GM19467 (cell line): Measurements from ENCODE around the gene GALNT17.
"Not testable (repeated sequence)": the region's sequence is repeated elsewhere in the genome, so short reads cannot be mapped to it uniquely, and the experiment has no call there.

Experiments used
- ATAC-seq: cut with Tn5 transposase; IDR thresholded peaks from one replicate; pipeline ENCODE4 v1.9.1; 2021; ENCODE audit warnings: mild to moderate bottlenecking, moderate library complexity; ENCODE audit not compliant: unreplicated experiment

The GALNT17 gene

DNA sequence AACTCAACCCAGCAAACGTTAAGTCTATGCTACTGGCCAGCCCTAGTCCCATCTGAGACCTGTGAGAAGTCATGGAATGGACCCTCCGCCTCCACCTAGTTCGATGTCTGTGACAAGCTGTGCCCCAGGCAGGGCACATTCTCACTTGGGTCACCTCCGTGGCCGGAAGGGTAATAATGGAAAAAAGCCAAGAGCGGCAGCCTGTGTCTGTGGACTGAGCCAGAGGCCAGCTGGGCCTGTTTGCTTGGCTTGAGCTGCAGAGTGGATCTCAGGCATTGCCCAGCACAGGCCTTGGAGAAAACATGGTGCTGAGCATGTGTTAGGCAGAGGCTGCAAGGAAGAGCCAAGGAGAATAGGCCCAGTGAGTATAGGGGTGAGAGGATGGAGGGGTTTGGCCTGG is 97.8 kb downstream of the GALNT17 start:
- ATAC-seq, result no peak

DNA sequence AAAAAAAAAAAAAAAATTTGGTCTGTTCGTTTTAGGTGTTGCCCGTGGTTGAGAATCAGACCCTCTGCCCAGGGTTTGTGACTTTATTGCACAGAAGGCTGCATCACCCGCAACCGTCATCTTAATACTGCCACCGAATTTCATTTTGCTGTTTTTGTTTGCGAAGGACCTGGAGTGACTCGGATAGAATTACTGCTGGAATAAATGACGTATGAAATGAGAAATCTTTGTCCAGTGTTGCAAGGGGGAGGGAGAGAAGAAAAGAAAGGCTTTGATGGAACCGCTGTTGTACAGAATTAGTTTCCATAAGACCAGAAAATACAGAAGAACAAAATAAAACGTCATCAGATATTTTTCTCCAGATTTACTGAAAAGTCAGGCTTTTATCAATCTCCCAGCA is 103.3 kb downstream of the GALNT17 start:
- no peak for ATAC-seq

DNA sequence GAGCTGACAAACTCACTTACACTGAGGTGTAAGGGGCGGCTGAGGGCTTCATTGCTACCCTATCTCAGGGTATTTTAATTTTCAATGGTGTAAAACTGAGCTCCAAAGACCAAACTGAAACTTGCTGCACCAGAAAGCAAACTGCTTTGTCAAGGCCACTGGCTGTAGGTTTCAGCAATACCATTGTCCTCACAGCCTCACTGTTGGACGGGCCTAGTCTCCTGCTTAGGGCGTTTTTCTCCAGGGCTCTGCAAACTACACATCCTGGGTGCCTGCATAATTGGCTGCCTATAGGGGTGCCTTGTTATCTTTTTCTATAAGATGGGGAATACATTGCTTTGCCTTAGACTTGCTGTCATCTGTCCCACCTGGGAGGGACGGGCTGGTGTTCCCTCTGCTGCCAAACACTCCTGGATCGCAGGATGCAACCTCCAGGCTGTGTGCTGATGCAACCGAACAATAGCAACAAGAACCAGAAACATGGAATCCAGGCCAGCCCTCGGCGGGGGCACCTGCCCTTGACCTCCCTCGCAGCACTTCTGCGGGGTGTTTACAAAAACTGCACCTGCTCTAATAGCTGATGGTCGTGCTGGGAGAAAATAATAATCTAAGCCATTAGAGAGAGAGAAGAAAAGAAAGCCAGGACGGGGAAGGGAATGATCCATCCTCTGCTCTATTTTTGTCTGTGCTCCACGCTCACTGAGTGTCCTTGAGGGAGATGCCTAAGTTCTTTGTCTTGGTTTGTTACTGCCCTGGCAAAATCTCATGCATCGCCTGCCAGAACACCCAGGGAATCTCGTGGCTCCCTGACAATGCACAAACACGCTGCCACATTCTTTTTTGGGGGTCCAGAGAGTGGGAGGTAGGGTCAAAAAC is 104.5 kb downstream of the GALNT17 start:
- ATAC-seq, result no peak

DNA sequence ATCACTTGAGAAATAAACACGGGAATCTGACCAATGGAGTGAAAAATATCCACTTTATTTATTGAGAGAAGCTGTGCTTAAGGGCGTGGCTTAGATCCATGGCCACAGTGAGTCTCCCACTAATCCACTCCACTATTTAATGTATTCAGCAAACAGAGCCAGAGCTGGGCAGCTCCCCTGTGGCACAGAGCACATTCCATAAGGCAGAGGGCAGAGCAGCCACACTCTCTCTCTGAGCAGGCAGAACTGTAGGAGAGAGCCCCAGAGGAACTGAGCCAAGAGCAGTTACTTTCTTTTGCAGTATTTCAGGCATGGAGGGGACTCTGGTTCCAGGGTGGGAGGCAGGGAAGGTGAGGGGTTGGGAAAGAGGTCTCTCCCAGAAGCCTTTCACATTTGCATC is 106.0 kb downstream of the GALNT17 start:
- no peak for ATAC-seq

DNA sequence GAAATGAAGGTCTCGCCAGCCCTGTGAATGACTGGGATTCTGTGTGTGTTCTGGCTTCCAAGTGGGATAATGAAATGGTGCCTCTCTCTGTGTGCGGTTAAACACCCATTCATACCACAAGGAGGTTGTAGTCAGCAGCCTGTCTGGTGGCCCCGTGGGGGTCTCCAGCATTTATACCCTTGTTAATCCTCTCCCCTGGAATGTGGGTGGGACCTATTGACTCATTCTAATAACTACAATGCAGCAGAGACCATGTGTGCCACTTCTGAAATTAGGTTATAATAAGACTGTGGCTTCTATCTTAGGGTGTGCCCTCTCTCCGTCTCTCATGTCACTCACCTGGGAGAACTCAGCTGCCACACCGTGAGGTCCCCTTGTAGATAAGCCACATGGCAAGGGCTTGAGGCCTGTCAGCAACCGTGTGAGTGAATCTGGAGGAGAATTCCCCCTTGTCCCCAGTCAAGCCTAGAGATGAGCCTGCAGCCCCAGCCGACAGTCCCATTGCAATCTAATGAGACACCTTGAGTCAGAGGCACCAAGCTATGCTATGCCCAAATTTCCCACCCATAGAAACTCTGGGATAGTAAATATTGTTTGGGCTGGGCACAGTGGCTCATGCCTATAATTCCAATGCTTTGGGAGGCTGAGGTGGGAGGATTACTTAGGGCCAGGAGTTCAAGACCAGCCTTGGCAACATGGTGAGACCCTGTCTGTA is 106.8 kb downstream of the GALNT17 start:
- no peak for ATAC-seq

DNA sequence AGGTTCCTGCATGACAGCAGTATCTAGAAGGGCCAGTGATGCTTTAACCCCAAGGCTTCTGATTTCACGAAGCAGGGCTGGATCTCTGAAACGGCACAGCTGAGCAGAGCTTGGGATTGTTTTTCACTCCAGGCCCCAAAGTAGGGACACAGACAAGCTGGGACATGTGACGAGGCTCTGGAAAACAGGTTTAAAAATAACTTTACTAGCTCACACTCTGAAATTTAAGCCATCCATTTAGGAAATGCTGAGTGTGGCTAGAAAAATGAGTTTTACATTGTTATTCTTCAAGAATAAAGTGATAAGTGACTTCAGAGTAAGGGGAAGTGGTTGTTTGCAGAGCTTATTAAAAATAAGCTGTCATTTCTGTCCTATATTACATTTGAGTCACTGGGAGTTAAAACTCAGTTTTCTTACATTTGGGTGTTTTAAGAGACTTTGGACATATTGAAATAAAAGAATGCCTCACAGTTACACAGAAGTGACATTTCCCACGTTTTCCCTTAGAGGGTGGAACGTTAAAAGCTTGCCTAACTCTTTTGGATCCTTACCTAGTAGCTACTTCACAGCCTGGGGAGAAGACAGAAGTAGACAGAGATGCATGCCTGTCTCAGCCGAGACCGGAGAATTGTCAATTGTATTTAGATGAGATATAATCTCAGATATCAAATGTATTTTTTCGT is 107.8 kb downstream of the GALNT17 start:
- no peak for ATAC-seq

DNA sequence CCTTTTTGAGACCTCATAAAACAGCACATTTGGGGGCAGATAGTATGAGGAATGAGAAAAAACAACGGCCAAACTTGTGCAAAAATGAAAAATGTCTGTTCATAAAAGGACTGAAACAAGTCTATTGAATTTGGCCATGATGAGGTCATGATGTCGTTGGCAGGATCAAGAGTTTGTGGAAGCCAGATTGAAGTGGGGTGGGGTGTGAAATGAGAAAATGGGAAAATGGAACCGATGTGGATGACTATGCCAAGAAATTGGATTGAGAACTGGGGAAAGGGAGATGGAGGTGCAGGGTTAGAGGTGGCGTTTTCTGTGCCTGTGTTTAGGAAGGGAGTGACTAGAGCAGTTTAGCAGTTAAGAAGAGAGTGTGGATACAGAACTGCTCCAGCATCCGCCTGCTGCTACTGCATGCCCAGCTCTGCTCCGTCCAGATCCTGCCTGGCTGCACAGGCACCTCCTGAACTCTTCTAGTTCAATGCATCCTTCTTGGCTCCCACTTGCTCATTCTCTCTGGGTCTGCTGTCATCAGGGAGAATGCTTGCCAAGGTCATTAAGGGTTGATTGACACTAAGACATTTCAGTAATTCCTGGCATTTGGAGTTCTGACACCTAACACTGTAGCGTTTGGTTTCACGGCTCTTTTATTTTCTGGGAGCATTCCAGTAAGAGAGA is 111.9 kb downstream of the GALNT17 start:
- ATAC-seq, result no peak

DNA sequence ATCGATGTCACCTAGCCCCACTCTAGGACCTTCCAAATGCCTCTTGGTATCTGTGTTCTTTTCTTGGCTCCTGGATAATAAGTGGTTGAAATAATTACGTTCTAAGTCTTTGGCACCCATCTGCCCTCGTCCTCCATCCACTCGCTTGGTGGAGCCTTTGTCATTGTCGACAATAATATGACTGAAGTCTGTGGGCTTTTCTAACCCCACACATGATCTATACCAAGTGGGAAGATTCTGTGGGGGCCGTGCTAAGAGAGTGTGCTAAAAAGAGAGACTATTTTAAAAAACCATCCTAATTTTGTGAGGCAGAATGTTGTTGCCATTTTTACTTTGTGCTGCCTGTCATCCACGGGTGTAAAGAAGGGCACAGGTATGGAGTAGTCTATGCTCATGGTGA is 113.1 kb downstream of the GALNT17 start:
- ATAC-seq, result no peak

DNA sequence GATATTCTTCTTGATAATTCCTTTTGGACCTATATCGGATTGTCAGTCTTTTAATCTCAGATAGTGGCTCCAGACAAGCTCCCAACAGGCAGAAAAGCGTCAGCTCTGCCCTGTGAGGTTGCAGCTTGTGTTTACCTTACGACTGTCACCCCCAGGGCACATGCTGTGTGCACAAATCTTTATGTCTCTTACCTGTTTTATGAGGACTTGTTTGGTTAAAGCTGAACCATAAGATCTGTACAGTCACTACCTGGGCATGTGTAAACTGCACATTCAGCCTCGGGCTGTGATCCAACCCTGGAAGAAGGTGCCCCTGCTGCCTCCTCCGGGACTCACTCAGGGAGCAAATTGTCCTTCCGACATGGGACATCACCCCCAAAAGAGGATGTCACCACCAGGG is 119.8 kb downstream of the GALNT17 start:
- ATAC-seq, result no peak

DNA sequence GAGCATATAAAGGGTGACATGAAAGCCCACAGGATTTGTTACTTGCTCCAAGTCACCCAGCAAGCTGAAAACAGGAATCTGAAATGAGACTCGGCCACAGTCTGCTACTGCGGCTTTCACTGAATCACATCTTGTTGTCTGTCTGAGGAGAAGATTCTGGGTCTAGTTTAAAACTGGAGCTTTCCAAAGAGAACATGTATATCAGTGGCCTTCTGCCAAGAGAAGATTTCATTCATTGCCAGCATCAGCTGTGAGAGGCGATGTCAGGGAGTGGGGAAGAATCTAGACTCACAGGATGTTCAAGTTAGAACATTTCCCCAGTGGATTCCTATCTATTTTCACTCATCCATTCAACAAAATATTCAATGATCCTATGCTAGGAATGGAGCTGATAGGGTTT is 122.8 kb downstream of the GALNT17 start:
- no peak for ATAC-seq

DNA sequence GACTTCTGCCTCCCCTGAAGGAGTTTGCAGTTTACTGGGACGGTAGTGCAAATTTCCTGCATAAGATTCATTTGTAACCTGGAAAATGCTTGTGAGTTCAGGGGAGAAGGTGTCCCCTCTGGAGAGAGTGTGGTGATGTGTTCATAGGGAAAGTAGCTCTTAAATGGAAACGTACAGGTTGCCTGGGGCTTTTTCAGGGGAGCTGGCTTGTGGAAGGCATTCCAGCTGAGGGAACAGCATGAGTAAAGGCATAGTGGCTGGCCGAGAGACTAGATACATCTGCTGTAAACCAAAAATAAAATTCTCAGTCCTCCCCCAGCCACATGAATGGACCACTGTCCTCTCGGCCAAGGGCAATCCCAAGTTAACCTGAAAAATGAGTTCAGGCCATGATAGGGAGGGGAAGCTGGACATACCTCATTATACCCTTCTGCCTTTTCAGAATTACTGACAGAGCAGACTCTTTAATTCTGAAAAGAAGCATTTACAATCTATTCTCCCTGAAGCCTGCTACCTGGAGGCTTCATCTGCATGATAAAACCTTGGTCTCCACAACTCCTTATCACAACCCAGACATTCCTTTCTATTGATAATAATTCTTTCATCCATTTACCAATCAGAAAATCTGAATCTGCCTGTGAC is 123.7 kb downstream of the GALNT17 start:
- ATAC-seq, result no peak

DNA sequence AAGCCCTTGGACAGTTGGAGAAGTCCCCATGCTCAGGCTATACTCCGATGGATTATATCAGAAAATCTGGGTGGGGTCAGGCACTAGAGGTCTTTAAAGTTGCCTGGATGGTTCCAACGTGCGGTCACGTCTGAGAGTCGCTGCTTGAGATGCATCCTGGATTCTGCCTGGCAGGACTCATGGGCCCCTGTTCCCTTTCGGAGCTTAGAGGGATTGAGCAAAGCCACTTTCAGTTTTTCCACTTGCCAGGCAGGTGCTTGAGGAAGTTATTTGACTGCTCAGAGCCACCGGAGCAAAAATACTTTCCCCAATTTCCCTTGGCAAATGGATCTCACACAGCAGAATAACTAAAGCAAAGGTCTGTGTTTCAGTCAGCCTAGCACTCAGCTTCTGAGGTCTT is 129.1 kb downstream of the GALNT17 start:
- ATAC-seq, result no peak

DNA sequence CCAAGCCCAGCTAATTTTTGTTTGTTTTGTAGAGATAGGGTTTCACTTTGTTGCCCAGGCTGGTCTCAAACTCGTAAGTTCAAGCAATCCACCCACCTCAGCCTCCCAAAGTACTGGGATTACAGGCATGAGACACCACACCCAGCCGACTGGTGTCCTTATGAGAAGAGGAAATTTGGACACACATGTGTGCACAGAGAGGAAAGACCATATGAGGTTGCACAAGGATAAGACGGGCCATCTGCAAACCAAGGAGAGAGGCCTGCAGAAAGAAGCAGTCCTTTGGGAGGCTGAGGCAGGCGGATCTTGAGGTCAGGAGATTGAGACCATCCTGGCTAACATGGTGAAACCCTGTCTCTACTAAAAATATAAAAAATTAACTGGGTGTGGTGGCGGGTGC is 130.9 kb downstream of the GALNT17 start:
- ATAC-seq, result not testable (repeated sequence)

DNA sequence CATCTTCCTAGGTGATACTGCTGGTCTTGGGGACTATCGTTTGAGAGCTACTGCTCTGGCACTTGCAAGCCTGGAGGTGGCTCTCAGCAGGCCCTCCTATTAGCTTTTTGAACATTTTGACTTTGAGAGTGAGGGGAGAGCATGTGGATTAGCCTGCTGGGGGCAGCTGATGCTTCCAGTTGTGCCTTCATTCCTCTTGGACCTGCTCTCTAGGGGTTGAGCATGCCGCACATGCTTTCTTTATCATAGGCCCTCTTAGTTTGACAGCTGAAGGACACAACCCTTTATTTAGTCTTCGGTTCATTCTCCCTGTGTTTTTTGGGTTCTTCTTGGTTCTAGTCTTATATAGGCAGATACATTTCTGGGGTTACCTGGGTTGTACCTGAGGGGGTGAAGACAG is 132.1 kb downstream of the GALNT17 start:
- no peak for ATAC-seq

DNA sequence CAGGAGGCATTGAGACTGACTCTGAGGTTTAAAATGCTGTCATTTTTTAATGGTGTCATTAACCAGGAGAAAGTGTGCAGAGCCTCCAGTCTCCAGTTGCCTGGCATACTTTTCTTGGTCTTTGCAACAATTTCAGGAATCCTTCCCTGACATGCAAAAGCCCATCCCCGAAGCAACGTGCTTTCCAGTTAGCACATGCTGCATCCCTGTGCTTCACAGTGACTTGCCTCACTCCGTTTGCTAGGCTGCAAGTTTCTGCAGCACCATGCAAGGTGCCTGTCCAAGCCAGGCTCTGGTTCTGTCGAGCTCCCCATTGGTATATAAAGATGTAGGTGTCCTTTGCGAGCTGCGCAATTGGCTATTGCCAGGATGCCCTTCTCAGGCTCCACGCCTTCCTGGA is 135.0 kb downstream of the GALNT17 start:
- no peak for ATAC-seq

DNA sequence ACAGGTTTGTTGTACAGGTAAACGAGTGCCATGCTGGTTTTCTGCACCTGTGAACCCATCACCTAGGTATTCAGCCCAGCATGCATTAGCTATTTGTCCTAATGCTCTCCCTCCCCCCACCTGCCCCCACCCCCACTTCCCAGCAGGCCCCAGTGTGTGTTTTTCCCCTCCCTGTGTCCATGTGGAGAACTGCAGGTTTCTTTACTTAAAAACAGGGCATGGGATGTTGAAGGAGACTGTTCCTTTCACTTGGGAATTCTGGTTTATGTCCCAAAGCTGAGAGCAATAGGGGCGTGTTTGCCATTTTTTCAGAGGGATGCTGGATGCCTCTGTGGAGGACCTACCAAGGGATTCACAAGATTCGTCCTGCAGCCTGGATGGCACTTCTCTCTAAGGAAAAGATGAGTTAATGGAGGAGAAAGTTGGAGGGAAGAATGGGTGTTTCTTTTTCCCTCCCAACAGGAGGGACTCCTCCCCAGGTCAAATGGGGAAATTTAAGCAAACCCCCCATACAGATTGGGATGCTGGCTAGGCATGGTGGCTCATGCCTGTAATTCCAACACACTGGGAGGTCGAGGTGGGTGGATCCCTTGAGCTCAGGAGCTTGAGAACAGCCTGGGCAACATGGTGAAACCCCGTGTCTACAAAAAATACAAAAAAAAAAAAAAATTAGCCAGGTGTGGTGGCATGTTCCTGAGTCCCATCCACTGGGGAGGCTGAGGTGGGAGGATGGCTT is 136.0 kb downstream of the GALNT17 start:
- ATAC-seq, result no peak

DNA sequence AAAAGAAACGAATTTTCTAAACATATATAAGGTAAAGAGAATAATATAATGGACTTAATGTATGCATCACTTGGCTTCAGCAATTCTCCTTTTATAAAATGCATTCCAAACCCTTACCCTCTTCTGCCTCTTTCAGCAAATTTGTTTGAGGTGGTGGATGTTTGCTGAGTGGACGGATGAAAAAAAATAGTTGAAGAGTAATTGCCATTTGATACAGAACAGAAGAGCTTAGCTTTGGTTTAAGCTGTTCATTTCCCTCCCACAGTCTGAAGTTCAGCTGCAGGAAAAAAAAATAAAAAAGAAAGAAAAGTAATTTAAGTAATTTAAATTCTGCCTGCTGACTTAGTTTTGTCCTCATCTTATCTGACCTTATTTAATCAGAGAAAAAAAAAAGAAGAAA is 138.6 kb downstream of the GALNT17 start:
- no peak for ATAC-seq

DNA sequence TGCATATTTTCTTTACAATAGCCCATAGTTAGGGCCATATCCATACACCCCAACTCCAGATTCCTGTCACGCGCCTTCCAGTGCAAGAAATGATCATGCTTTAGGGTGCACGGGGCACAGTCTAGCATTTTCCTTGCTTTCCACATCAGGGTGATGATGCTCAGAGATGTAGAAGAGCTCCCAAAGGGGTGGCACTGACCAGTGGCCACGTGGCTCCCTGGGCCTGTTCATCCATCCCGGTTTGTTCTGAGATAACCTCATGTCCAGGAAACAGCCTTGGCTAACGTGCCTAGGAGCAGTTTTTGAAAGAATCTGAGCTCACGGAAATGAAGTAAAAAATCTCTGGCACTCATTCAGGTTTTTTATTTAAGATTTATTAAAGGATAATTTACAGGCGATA is 139.3 kb downstream of the GALNT17 start:
- ATAC-seq, result no peak

DNA sequence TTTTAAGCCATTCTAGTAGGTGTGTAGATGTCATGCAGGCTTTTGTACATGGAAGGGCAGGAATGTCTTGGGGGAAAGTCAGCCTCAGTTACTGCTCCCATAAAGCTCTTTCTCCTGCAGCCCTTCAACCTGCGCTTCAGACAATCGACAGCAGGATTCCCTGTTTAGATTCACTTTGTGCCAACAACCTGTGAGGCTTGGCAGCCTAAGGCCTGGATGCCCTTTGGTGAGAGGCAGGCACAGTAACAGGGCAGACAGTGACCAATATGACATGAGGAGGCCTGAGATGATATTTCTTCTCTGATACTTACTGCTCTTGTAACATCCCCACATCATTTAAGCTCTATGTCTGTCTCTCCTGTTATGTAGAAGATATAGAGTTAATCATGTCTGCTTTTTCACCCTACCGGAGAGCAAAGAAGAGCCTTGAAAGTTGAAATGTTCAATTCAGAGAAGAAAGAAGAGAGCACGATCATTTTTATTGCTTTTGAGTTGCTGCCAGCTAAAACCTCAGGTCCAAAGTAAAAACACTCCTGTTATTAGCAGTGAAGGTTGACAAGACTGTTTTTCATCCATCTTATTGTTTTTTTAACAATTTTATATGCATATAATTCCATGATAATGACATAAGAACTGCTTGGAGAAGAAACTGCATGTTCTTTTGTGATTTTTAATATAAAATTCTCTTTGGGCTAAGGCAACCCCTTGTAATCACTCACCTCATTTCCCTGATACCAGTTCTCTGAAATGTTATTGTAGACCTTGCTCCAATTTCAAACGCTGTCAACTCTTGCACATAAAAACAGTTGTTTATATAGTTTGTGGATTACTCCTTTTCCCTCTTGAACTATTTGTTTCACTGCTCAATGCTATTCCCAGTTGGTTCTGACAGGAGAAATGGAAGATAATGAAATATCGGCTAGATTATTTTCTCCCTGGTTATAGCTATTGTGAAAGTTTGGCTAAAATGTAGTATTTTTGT is 140.9 kb downstream of the GALNT17 start:
- no peak for ATAC-seq
